ENCODE results near the gene SYDE2. TPM values are rescaled to one million over a fixed set of nuclear protein-coding genes. Genes with fewer than 3 reads are reported as not detected.

SYDE2 gene
- polyA plus RNA-seq, 2 of the 4 experiments (the other 2 are of a cell fraction), result 0.92 to 2.6 TPM

GRCh38 chr1:85214654-85215053 lies 13.8 kb upstream of the SYDE2 start (continued):
- TF ChIP-seq, protein P1, sequence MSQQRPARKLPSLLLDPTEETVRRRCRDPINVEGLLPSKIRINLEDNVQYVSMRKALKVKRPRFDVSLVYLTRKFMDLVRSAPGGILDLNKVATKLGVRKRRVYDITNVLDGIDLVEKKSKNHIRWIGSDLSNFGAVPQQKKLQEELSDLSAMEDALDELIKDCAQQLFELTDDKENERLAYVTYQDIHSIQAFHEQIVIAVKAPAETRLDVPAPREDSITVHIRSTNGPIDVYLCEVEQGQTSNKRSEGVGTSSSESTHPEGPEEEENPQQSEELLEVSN (IDR thresholded peaks at IDR 0.05; ENCODE audit: borderline replicate concordance, low read depth), result no peak
- TF ChIP-seq HDAC2 (IDR thresholded peaks at IDR 0.05), result no peak

GRCh38 chr1:85208488-85208887 lies 7.7 kb upstream of the SYDE2 start:
- 72% methylated on average over 2 of the region's 2 CpGs for WGBS (ENCODE audit: missing lambda C conversion rate)
- TF ChIP-seq NFE2L2 (conservative IDR thresholded peaks at IDR 0.05; ENCODE audit: low read length) (no peak), ZNF302 (CRISPR knock-in tag; IDR thresholded peaks at IDR 0.05) (no peak), HES2 (IDR thresholded peaks at IDR 0.05) (no peak), CBX2 (IDR thresholded peaks at IDR 0.05; ENCODE audit: borderline replicate concordance, low read depth) (no peak), ATOH8 (CRISPR knock-in tag; IDR thresholded peaks at IDR 0.05; ENCODE audit: low read depth) (no peak), RCOR1 (IDR thresholded peaks at IDR 0.05; ENCODE audit: low read depth, low read length) (no peak), HEYL (CRISPR knock-in tag; IDR thresholded peaks at IDR 0.05) (no peak), RNF2 (IDR thresholded peaks at IDR 0.05; ENCODE audit: borderline replicate concordance, low read depth) (no peak), FOSL2 (IDR thresholded peaks at IDR 0.05) (no peak), FOSL2 (CRISPR knock-in tag; IDR thresholded peaks at IDR 0.05) (no peak), SREBF2 (IDR thresholded peaks at IDR 0.05) (no peak), ZC3H11A (IDR thresholded peaks at IDR 0.05) (no peak), ESRRA (IDR thresholded peaks at IDR 0.05; ENCODE audit: borderline replicate concordance, low read length) (no peak), USF2 (IDR thresholded peaks at IDR 0.05) (no peak), JUNB (IDR thresholded peaks at IDR 0.05) (no peak), HOXB13 (CRISPR knock-in tag; IDR thresholded peaks at IDR 0.05; ENCODE audit: low read depth) (no peak), RAD21 (conservative IDR thresholded peaks at IDR 0.05 in 1 of 2, IDR thresholded peaks at IDR 0.05 in 1 of 2) (no peak), MYC (IDR thresholded peaks at IDR 0.05; ENCODE audit: borderline replicate concordance, low read length) (no peak), CHD4 (IDR thresholded peaks at IDR 0.05; ENCODE audit: borderline replicate concordance) (no peak)
- ChIA-PET CTCF (no interaction called here), POLR2A (no interaction called here)
- Histone ChIP-seq H3K4me3 (no peak overlapping the region), H3K4me1 (no peaks in the 10 kb centered on the region), H3K9me3 (no peaks in the 10 kb centered on the region), H3K4me2 (no peak overlapping the region), H3K27ac (no peak overlapping the region)
- ATAC-seq (no peak), DNase-seq (ENCODE audit: low read depth in 1 of 2, low spot score in 1 of 2) (no peak), FAIRE-seq (no peak)

- DNase-seq (ENCODE audit: low read depth in 1 of 2, low spot score in 1 of 2) (no peak), ATAC-seq (no peak), FAIRE-seq (no peak)
- 92% methylated on average over 2 of the region's 2 CpGs for WGBS (ENCODE audit: missing lambda C conversion rate)
- Histone ChIP-seq H3K4me3 (no peak overlapping the region), H3K27ac (no peak overlapping the region), H3K4me2 (no peak overlapping the region), H3K4me1 (peaks cover 14% of the 10 kb centered on the region), H3K9me3 (no peaks in the 10 kb centered on the region)
- ChIA-PET POLR2A (no interaction called here), CTCF (no interaction called here)
- TF ChIP-seq TP53 (CRISPR knock-in tag; IDR thresholded peaks at IDR 0.05), result no peak
- no peak for TF ChIP-seq CBX8 (IDR thresholded peaks at IDR 0.05)
- no peak for TF ChIP-seq EP300 (IDR thresholded peaks at IDR 0.05)
- TF ChIP-seq GATA3 (IDR thresholded peaks at IDR 0.05; ENCODE audit: borderline replicate concordance), result no peak
- no peak for TF ChIP-seq EHF (CRISPR knock-in tag; IDR thresholded peaks at IDR 0.05)
- TF ChIP-seq, protein P2, sequence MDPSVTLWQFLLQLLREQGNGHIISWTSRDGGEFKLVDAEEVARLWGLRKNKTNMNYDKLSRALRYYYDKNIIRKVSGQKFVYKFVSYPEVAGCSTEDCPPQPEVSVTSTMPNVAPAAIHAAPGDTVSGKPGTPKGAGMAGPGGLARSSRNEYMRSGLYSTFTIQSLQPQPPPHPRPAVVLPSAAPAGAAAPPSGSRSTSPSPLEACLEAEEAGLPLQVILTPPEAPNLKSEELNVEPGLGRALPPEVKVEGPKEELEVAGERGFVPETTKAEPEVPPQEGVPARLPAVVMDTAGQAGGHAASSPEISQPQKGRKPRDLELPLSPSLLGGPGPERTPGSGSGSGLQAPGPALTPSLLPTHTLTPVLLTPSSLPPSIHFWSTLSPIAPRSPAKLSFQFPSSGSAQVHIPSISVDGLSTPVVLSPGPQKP (IDR thresholded peaks at IDR 0.05; ENCODE audit: low read depth, low read length), result no peak
- TF ChIP-seq PHF8 (IDR thresholded peaks at IDR 0.05; ENCODE audit: borderline replicate concordance, low read depth), result no peak
- no peak for TF ChIP-seq HDAC2 (IDR thresholded peaks at IDR 0.05)
- TF ChIP-seq RCOR1 (IDR thresholded peaks at IDR 0.05; ENCODE audit: low read depth, low read length), result no peak
- no peak for TF ChIP-seq CHD4 (IDR thresholded peaks at IDR 0.05; ENCODE audit: borderline replicate concordance)
- TF ChIP-seq, protein P3, sequence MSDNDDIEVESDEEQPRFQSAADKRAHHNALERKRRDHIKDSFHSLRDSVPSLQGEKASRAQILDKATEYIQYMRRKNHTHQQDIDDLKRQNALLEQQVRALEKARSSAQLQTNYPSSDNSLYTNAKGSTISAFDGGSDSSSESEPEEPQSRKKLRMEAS (IDR thresholded peaks at IDR 0.05), result no peak
- TF ChIP-seq POLR2A (IDR thresholded peaks at IDR 0.05; ENCODE audit: low read length), result no peak
- no peak for TF ChIP-seq NFE2L2 (conservative IDR thresholded peaks at IDR 0.05; ENCODE audit: low read length)
- TF ChIP-seq NPAS2 (CRISPR knock-in tag; IDR thresholded peaks at IDR 0.05; ENCODE audit: borderline replicate concordance), result no peak
These were observed 2.9 kb upstream of the SYDE2 start for GRCh38 chr1:85203573-85204171.
